ENCODE data around the gene CLMP. TPM values are rescaled to one million over a fixed set of nuclear protein-coding genes. Genes with fewer than 3 reads are reported as not detected.

The CLMP gene
- polyA plus RNA-seq, 1 donor from 2014 or later: not detected

DNA sequence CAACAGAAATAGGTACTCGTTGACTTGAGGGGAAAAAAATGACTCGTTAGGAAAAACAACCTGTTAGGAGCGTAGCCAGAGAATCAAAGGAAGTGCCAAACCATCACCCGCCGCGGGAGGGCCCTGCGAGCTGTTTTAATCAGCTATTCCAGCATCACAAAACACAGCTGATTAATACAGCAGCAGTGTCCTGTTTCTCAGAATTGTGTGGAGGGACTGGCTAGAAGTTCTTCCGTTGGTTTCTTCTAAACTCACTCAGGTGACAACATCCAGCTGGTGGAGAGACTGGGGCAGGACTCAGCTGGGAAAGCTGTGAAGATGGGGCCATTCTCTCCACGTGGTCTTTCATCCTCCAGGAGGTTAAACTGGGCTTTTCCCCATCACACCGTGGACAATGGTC, 161.2 kb downstream of the CLMP start:
- no peaks in the 10 kb centered on the region for H3K79me2 ChIP-seq (replicated peaks; ENCODE audit: insufficient read depth, low read length)
- H3F3A ChIP-seq (ENCODE audit: insufficient read depth, low read length, poor library complexity, severe bottlenecking): no peaks in the 10 kb centered on the region
- no peak overlapping the region for H3K9ac ChIP-seq (ENCODE audit: low read length)
- no peaks in the 10 kb centered on the region for H4K20me1 ChIP-seq (ENCODE audit: insufficient read depth)
- TF ChIP-seq EZH2 (IDR thresholded peaks at IDR 0.05; ENCODE audit: borderline replicate concordance, insufficient read depth, low read length, poor library complexity, severe bottlenecking): no peak
- TF ChIP-seq, protein P1, sequence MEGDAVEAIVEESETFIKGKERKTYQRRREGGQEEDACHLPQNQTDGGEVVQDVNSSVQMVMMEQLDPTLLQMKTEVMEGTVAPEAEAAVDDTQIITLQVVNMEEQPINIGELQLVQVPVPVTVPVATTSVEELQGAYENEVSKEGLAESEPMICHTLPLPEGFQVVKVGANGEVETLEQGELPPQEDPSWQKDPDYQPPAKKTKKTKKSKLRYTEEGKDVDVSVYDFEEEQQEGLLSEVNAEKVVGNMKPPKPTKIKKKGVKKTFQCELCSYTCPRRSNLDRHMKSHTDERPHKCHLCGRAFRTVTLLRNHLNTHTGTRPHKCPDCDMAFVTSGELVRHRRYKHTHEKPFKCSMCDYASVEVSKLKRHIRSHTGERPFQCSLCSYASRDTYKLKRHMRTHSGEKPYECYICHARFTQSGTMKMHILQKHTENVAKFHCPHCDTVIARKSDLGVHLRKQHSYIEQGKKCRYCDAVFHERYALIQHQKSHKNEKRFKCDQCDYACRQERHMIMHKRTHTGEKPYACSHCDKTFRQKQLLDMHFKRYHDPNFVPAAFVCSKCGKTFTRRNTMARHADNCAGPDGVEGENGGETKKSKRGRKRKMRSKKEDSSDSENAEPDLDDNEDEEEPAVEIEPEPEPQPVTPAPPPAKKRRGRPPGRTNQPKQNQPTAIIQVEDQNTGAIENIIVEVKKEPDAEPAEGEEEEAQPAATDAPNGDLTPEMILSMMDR (IDR thresholded peaks at IDR 0.05; ENCODE audit: poor library complexity, severe bottlenecking): no peak
- no peak for TF ChIP-seq RAD21 (conservative IDR thresholded peaks at IDR 0.05)
- no peak for TF ChIP-seq TAF1 (IDR thresholded peaks at IDR 0.05; ENCODE audit: low read depth)
- TF ChIP-seq POLR2AphosphoS5 (IDR thresholded peaks at IDR 0.05): no peak
- no peak overlapping the region for H3K27ac ChIP-seq (ENCODE audit: low read length)
- H3K4me2 ChIP-seq (ENCODE audit: low read length): no peak overlapping the region
- H2AFZ ChIP-seq (ENCODE audit: low read depth, low read length): no peak overlapping the region
- H3K27me3 ChIP-seq (ENCODE audit: insufficient read depth, low read depth, low read length): no peaks in the 10 kb centered on the region
- no peaks in the 10 kb centered on the region for H3K36me3 ChIP-seq (ENCODE audit: insufficient read depth, low read length)
- no peaks in the 10 kb centered on the region for H3K9me3 ChIP-seq (ENCODE audit: low read length)
- no peaks in the 10 kb centered on the region for H3K9me2 ChIP-seq (ENCODE audit: insufficient read depth, low read length)
- no peak overlapping the region for H3K4me3 ChIP-seq (ENCODE audit: low read length)

GRCh38 chr11:123030517-123030916, 164.5 kb downstream of the CLMP start:
- Histone ChIP-seq H2AFZ (ENCODE audit: low read depth, low read length) (no peak overlapping the region), H3K36me3 (ENCODE audit: insufficient read depth, low read length) (no peaks in the 10 kb centered on the region), H3F3A (ENCODE audit: insufficient read depth, low read length, poor library complexity, severe bottlenecking) (no peaks in the 10 kb centered on the region), H3K27me3 (ENCODE audit: insufficient read depth, low read depth, low read length) (no peaks in the 10 kb centered on the region), H3K9me2 (ENCODE audit: insufficient read depth, low read length) (no peaks in the 10 kb centered on the region), H3K4me2 (ENCODE audit: low read length) (no peak overlapping the region), H3K9me3 (ENCODE audit: low read length) (no peaks in the 10 kb centered on the region), H3K27ac (ENCODE audit: low read length) (no peak overlapping the region), H3K79me2 (replicated peaks; ENCODE audit: insufficient read depth, low read length) (no peaks in the 10 kb centered on the region), H4K20me1 (ENCODE audit: insufficient read depth) (no peaks in the 10 kb centered on the region), H3K9ac (ENCODE audit: low read length) (no peak overlapping the region), H3K4me3 (ENCODE audit: low read length) (no peak overlapping the region)
- no peak for TF ChIP-seq SMC3 (conservative IDR thresholded peaks at IDR 0.05; ENCODE audit: poor library complexity)
- TF ChIP-seq EP300 (conservative IDR thresholded peaks at IDR 0.05; ENCODE audit: poor library complexity, severe bottlenecking): no peak
- no peak for TF ChIP-seq TAF1 (IDR thresholded peaks at IDR 0.05; ENCODE audit: low read depth)
- TF ChIP-seq POLR2AphosphoS5 (IDR thresholded peaks at IDR 0.05): no peak
- TF ChIP-seq, protein P2, sequence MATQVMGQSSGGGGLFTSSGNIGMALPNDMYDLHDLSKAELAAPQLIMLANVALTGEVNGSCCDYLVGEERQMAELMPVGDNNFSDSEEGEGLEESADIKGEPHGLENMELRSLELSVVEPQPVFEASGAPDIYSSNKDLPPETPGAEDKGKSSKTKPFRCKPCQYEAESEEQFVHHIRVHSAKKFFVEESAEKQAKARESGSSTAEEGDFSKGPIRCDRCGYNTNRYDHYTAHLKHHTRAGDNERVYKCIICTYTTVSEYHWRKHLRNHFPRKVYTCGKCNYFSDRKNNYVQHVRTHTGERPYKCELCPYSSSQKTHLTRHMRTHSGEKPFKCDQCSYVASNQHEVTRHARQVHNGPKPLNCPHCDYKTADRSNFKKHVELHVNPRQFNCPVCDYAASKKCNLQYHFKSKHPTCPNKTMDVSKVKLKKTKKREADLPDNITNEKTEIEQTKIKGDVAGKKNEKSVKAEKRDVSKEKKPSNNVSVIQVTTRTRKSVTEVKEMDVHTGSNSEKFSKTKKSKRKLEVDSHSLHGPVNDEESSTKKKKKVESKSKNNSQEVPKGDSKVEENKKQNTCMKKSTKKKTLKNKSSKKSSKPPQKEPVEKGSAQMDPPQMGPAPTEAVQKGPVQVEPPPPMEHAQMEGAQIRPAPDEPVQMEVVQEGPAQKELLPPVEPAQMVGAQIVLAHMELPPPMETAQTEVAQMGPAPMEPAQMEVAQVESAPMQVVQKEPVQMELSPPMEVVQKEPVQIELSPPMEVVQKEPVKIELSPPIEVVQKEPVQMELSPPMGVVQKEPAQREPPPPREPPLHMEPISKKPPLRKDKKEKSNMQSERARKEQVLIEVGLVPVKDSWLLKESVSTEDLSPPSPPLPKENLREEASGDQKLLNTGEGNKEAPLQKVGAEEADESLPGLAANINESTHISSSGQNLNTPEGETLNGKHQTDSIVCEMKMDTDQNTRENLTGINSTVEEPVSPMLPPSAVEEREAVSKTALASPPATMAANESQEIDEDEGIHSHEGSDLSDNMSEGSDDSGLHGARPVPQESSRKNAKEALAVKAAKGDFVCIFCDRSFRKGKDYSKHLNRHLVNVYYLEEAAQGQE (IDR thresholded peaks at IDR 0.05; ENCODE audit: borderline replicate concordance): no peak
- TF ChIP-seq RAD21 (conservative IDR thresholded peaks at IDR 0.05): no peak
- no peak for TF ChIP-seq MXI1 (conservative IDR thresholded peaks at IDR 0.05; ENCODE audit: poor library complexity, severe bottlenecking)
- TF ChIP-seq, protein P1 (IDR thresholded peaks at IDR 0.05; ENCODE audit: poor library complexity, severe bottlenecking): no peak
- TF ChIP-seq EZH2 (IDR thresholded peaks at IDR 0.05; ENCODE audit: borderline replicate concordance, insufficient read depth, low read length, poor library complexity, severe bottlenecking): no peak
